ENCODE data around the gene MKLN1. TPM values are rescaled to one million over a fixed set of nuclear protein-coding genes. Genes with fewer than 3 reads are reported as not detected.
A peak's percentile ranks its signal among the peaks of the same experiment; 100 is the strongest.

The MKLN1 gene
- polyA plus RNA-seq, 1 of the 3 experiments (the other 2 are of a cell fraction): 11.0 TPM

- Histone ChIP-seq H3F3A (replicated peaks; ENCODE audit: insufficient read depth) (peaks cover 82% of the 10 kb centered on the region), H4K20me1 (ENCODE audit: insufficient read depth) (peaks cover 87% of the 10 kb centered on the region), H3K9ac (no peak overlapping the region), H3K4me3 (ENCODE audit: low read depth in 2 of 2, low read length in 1 of 2) (no peak overlapping the region), H3K4me1 (ENCODE audit: control insufficient read depth in 1 of 2, insufficient read depth in 2 of 2, low read depth in 1 of 2, low read length in 1 of 2) (peaks cover 20 to 34% of the 10 kb centered on the region in 2 experiments; a peak in 3 of 4 replicates), H3K9me2 (no peaks in the 10 kb centered on the region), H3K9me3 (no peaks in the 10 kb centered on the region), H2AFZ (ENCODE audit: low read depth) (no peak overlapping the region), H3K4me2 (no peak overlapping the region), H3K27ac (ENCODE audit: low read depth in 2 of 2, low read length in 1 of 2) (0 out of 4 replicates have a peak overlapping the region, but pooled peaks of 1 of the 2 experiments have one; percentile 57), H3K79me2 (ENCODE audit: insufficient read depth) (peaks cover 56% of the 10 kb centered on the region), H3K36me3 (replicated peaks in 1 of 2; ENCODE audit: control insufficient read depth in 1 of 2, insufficient read depth in 2 of 2, low read length in 1 of 2) (peaks cover 46 to 63% of the 10 kb centered on the region in 2 experiments), H3K27me3 (ENCODE audit: insufficient read depth) (no peaks in the 10 kb centered on the region)
- ChIA-PET POLR2A (no interaction called here), CTCF (interaction anchor here (1.0 to 15.5 kb wide), 14 partner anchors 9 to 609 kb away, joined by 3 to 291 read pairs (median 4); no protein-coding TSS in a partner anchor)
- 94% methylated on average over 30 of the region's 30 CpGs for WGBS (ENCODE audit: low lambda C conversion rate)
- DNase-seq: no peak
- TF ChIP-seq ZBTB33 (IDR thresholded peaks at IDR 0.05; ENCODE audit: borderline replicate concordance, low read depth) (no peak), TAF1 (IDR thresholded peaks at IDR 0.05; ENCODE audit: borderline replicate concordance, low read depth, low read length) (no peak), CHD2 (IDR thresholded peaks at IDR 0.05; ENCODE audit: low read length, partially characterized antibody) (no peak), FOXJ3 (CRISPR knock-in tag; IDR thresholded peaks at IDR 0.05) (no peak), NRF1 (IDR thresholded peaks at IDR 0.05; ENCODE audit: low read depth, low read length) (no peak), USF1 (IDR thresholded peaks at IDR 0.05; ENCODE audit: borderline replicate concordance, low read depth) (no peak), SMC3 (IDR thresholded peaks at IDR 0.05; ENCODE audit: low read depth, low read length) (no peak), CTCF (IDR thresholded peaks at IDR 0.05) (no peak), YY1 (IDR thresholded peaks at IDR 0.05; ENCODE audit: low read depth) (no peak), PBX3 (IDR thresholded peaks at IDR 0.05) (no peak), RCOR1 (IDR thresholded peaks at IDR 0.05; ENCODE audit: low read length) (no peak), RXRA (IDR thresholded peaks at IDR 0.05; ENCODE audit: borderline replicate concordance, low read depth) (no peak), REST (IDR thresholded peaks at IDR 0.05; ENCODE audit: low read depth, low read length) (no peak), EP300 (IDR thresholded peaks at IDR 0.05; ENCODE audit: borderline replicate concordance in 1 of 2, low read depth in 1 of 2, low read length in 1 of 2) (no peak), ELF1 (IDR thresholded peaks at IDR 0.05) (no peak), JUND (IDR thresholded peaks at IDR 0.05) (no peak)
These were observed 178.2 kb downstream of the MKLN1 start for GRCh38 chr7:131505636-131506557.

Measured in SK-N-SH (cell line).